Measurements from ENCODE around the gene MINAR2.

DNA sequence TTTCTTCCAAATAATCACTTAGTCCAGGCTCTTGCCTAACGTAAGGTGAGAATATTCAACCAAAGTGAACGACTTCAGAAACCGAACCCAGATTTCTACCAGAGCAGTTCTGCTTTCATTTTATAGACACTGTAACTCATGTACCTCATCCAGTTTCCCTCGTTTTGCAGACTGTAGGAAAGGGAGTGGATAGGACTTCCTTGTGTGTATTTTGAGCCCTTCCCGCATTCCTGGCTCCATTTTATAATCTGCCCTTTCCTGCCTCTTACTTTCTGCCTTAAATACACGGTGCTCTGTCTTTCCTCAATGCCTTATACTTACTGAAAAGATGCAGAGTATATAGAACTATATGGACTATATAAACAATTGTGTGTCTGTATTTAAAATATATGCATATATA is 20.8 kb downstream of the MINAR2 start:
- no peak for TF ChIP-seq POLR2AphosphoS5 (IDR thresholded peaks at IDR 0.05; ENCODE audit: low read depth, low read length)
- TF ChIP-seq SIN3A (IDR thresholded peaks at IDR 0.05; ENCODE audit: borderline replicate concordance, insufficient read depth, low read length): no peak
